H9 (cell line): ENCODE data around the gene SPECC1L. TPM values are rescaled to one million over a fixed set of nuclear protein-coding genes. Genes with fewer than 3 reads are reported as not detected.

Experiments used
- DNase-seq: peaks from one replicate; pipeline ENCODE4 v3.0.0-alpha.2; 2017
- H2AFZ ChIP-seq: one replicate; pipeline ENCODE4 v1.6.1; 2013; ENCODE audit warnings: mild to moderate bottlenecking, low read length, control low read depth, moderate library complexity
- H2AK5ac ChIP-seq: 2 replicates; pipeline ENCODE4 v1.6.1; 2013; ENCODE audit warnings: low read length, control low read depth, mixed read lengths; ENCODE audit not compliant: insufficient read length
- H2BK120ac ChIP-seq: one replicate; pipeline ENCODE4 v1.6.1; 2013; ENCODE audit warnings: low read depth, mild to moderate bottlenecking, low read length, control low read depth, inconsistent platforms; ENCODE audit not compliant: poor library complexity, severe bottlenecking
- H2BK12ac ChIP-seq: 2 replicates; pipeline ENCODE4 v1.6.1; 2013; ENCODE audit warnings: low read length, control low read depth, mixed read lengths, low read depth; ENCODE audit not compliant: insufficient read length
- H2BK15ac ChIP-seq: 2 replicates; pipeline ENCODE4 v1.6.1; 2013; ENCODE audit warnings: low read depth, low read length, control low read depth
- H2BK20ac ChIP-seq: one replicate; pipeline ENCODE4 v1.6.1; 2013; ENCODE audit warnings: low read depth, mild to moderate bottlenecking, low read length, control low read depth, inconsistent platforms; ENCODE audit not compliant: poor library complexity, severe bottlenecking
- H2BK5ac ChIP-seq: 2 replicates; pipeline ENCODE4 v1.6.1; 2013; ENCODE audit warnings: low read length, control low read depth, mixed read lengths; ENCODE audit not compliant: insufficient read length
- H3K14ac ChIP-seq: 2 replicates; pipeline ENCODE4 v1.6.1; 2013; ENCODE audit warnings: low read length, control low read depth; ENCODE audit not compliant: insufficient read depth
- H3K18ac ChIP-seq: 2 replicates; pipeline ENCODE4 v1.6.1; 2013; ENCODE audit warnings: low read depth, mild to moderate bottlenecking, mixed read lengths, low read length, control low read depth; ENCODE audit not compliant: insufficient read length
- H3K23ac ChIP-seq: 2 replicates; pipeline ENCODE4 v1.6.1; 2013; ENCODE audit warnings: low read length, control low read depth, mixed read lengths, low read depth; ENCODE audit not compliant: insufficient read length
- H3K23me2 ChIP-seq: 2 replicates; pipeline ENCODE4 v1.6.1; 2013; ENCODE audit warnings: low read depth, mild to moderate bottlenecking, mixed read lengths, low read length, control low read depth; ENCODE audit not compliant: insufficient read length, poor library complexity, severe bottlenecking
- H3K27ac ChIP-seq: 2 replicates; pipeline ENCODE4 v1.5.1; 2013; ENCODE audit warnings: low read length, control low read depth, mixed read lengths, low read depth; ENCODE audit not compliant: insufficient read length
- H3K27me3 ChIP-seq: 2 replicates; pipeline ENCODE4 v1.6.1; 2013; ENCODE audit warnings: low read length, control low read depth, inconsistent platforms; ENCODE audit not compliant: insufficient read depth
- H3K4ac ChIP-seq: 2 replicates; pipeline ENCODE4 v1.6.1; 2013; ENCODE audit warnings: low read depth, mild to moderate bottlenecking, control low read depth, inconsistent platforms, low read length, moderate library complexity
- H3K4me1 ChIP-seq: 2 replicates; pipeline ENCODE4 v1.6.1; 2013; ENCODE audit warnings: low read length, control low read depth, inconsistent platforms; ENCODE audit not compliant: insufficient read depth
- H3K4me2 ChIP-seq: 2 replicates; pipeline ENCODE4 v1.6.1; 2013; ENCODE audit warnings: low read length, control low read depth, mixed read lengths; ENCODE audit not compliant: insufficient read length, insufficient read depth
- H3K56ac ChIP-seq: 2 replicates; pipeline ENCODE4 v1.6.1; 2013; ENCODE audit warnings: low read depth, mild to moderate bottlenecking, mixed read lengths, low read length, control low read depth; ENCODE audit not compliant: insufficient read length
- H3K79me1 ChIP-seq: 2 replicates; pipeline ENCODE4 v1.6.1; 2013; ENCODE audit warnings: low read depth, mild to moderate bottlenecking, moderate library complexity, low read length, control low read depth, inconsistent platforms; ENCODE audit not compliant: insufficient read depth, poor library complexity, severe bottlenecking
- H3K79me2 ChIP-seq: 2 replicates; pipeline ENCODE4 v1.6.1; 2013; ENCODE audit warnings: low read length, control low read depth, inconsistent platforms; ENCODE audit not compliant: insufficient read depth
- H3K9ac ChIP-seq: 2 replicates; pipeline ENCODE4 v1.6.1; 2013; ENCODE audit warnings: low read length, control low read depth, mixed read lengths; ENCODE audit not compliant: insufficient read length; ENCODE audit errors: extremely low read depth
- H3K9me3 ChIP-seq: one replicate; pipeline ENCODE4 v1.6.1; 2013; ENCODE audit warnings: low read depth, low read length, inconsistent platforms; ENCODE audit not compliant: control insufficient read depth
- H3T11ph ChIP-seq: one replicate; pipeline ENCODE4 v1.6.1; 2013; ENCODE audit warnings: mild to moderate bottlenecking, low read length, control low read depth, inconsistent platforms
- H4K20me1 ChIP-seq: one replicate; pipeline ENCODE4 v1.6.1; 2013; ENCODE audit not compliant: control insufficient read depth, insufficient read length, insufficient read depth
- H4K5ac ChIP-seq: 2 replicates; pipeline ENCODE4 v1.6.1; 2013; ENCODE audit warnings: low read depth, mild to moderate bottlenecking, mixed read lengths, low read length, control low read depth; ENCODE audit not compliant: insufficient read length
- H4K8ac ChIP-seq: replicated peaks from 2 replicates; pipeline ENCODE4 v1.6.1; 2013; ENCODE audit warnings: low read length, control low read depth, mixed read lengths, low read depth; ENCODE audit not compliant: insufficient read length
- H4K91ac ChIP-seq: 2 replicates; pipeline ENCODE4 v1.6.1; 2013; ENCODE audit warnings: low read depth, mild to moderate bottlenecking, moderate library complexity, mixed read lengths, low read length, control low read depth; ENCODE audit not compliant: insufficient read length
- H3K27ac Mint-ChIP-seq, 3 experiments: 2 replicates in 2 of 3; 3 replicates in 1 of 3; pipeline ENCODE4 v1.8.0; 2020 to 2021; ENCODE audit warnings: mixed read lengths in 3 of 3, mild to moderate bottlenecking in 1 of 3, moderate library complexity in 1 of 3
- H3K27me3 Mint-ChIP-seq: 2 replicates; pipeline ENCODE4 v1.8.0; 2021; ENCODE audit warnings: low read depth, mild to moderate bottlenecking, moderate library complexity, mixed read lengths
- H3K36me3 Mint-ChIP-seq, 3 experiments: 2 replicates in 2 of 3; 3 replicates in 1 of 3; pipeline ENCODE4 v1.8.0; 2020 to 2021; ENCODE audit warnings: low read depth in 3 of 3, mixed read lengths in 3 of 3; ENCODE audit not compliant: insufficient read depth in 1 of 3
- H3K4me1 Mint-ChIP-seq, 2 experiments: 2 replicates each; pipeline ENCODE4 v1.8.0; 2020; ENCODE audit warnings: mixed read lengths in 2 of 2
- H3K4me3 Mint-ChIP-seq, 2 experiments: 2 replicates in 1 of 2; 3 replicates in 1 of 2; pipeline ENCODE4 v1.8.0; 2020 to 2021; ENCODE audit warnings: mild to moderate bottlenecking in 2 of 2, mixed read lengths in 2 of 2, moderate library complexity in 1 of 2
- H3K9me3 Mint-ChIP-seq, 2 experiments: 2 replicates in 1 of 2; 3 replicates in 1 of 2; pipeline ENCODE4 v1.8.0; 2020; ENCODE audit warnings: mild to moderate bottlenecking in 2 of 2, mixed read lengths in 2 of 2, moderate library complexity in 1 of 2
- WGBS: extraction: QIAGEN DNeasy Blood & Tissue Kit; methylation state at CpG from one replicate; pipeline ENCODE4 v1.1.7; 2013; ENCODE audit warnings: missing lambda C conversion rate, low lambda C conversion rate, mixed read lengths; ENCODE audit not compliant: insufficient read length; ENCODE audit errors: extremely low coverage; 5-methylcytosine and 5-hydroxymethylcytosine counted together
- total RNA-seq: library from RNA; stranded (reverse); gene quantifications from 2 replicates; pipeline ENCODE4 v1.2.1, GENCODE V29; 2021
- TF ChIP-seq, protein P1 (sequence below): fragments of 200-600 bp; sonication (generic); conservative IDR thresholded peaks from 3 replicates; pipeline ENCODE4 v1.8.0; 2021; ENCODE audit warnings: antibody characterized with exemption, mild to moderate bottlenecking

Gene SPECC1L
- total RNA-seq, 1 experiment from 2014 or later: 57.1 TPM

DNA sequence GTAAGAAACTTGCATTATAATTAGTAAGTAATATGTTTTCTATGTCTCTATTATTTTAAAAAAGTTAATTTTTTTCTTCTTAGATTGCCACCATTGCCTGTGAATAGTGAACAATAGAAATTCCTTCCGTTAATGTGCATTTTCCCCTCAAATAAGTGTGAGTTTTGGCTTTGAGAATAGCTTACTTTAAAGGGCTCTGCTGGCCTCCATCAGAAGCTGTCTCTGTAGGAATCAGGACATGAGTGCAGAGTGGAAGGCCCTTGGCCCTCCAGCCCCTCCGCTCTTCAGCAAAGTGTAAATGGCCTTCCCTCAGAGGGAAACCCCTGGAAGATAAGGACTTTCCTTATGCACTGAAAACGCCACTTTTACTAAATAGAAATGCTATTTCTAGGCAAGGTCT, 132.7 kb downstream of the SPECC1L start:
- H4K8ac ChIP-seq: no peak overlapping the region
- no peak for DNase-seq
- H3K4me2 ChIP-seq: no peak overlapping the region

More for the DNA sequence above, 132.7 kb downstream of the SPECC1L start:
- no peaks in the 10 kb centered on the region for H3K79me1 ChIP-seq
- Mint-ChIP-seq H3K27me3 (no peaks in the 10 kb centered on the region), H3K9me3 (no peaks in the 10 kb centered on the region), H3K4me1 (peaks cover 15 to 17% of the 10 kb centered on the region in 2 experiments), H3K27ac (peak overlapping the region in 1 of 3 experiments; percentile 34; a peak in 1 of 7 replicates), H3K4me3 (no peak overlapping the region), H3K36me3 (peaks cover 20 to 41% (median 22%) of the 10 kb centered on the region in 3 experiments)
- H2BK5ac ChIP-seq: no peak overlapping the region
- H4K91ac ChIP-seq: no peak overlapping the region
- H3K9ac ChIP-seq: no peak overlapping the region
- H3K27ac ChIP-seq: no peak overlapping the region
- no peak overlapping the region for H3K18ac ChIP-seq
- H3K27me3 ChIP-seq: no peaks in the 10 kb centered on the region
- H3K4ac ChIP-seq: no peak overlapping the region
- H2AFZ ChIP-seq: no peak overlapping the region
- H2BK20ac ChIP-seq: no peak overlapping the region
- H2AK5ac ChIP-seq: no peak overlapping the region
- no peaks in the 10 kb centered on the region for H4K20me1 ChIP-seq
- H2BK15ac ChIP-seq: no peak overlapping the region
- no peaks in the 10 kb centered on the region for H3K4me1 ChIP-seq
- no peaks in the 10 kb centered on the region for H3K9me3 ChIP-seq
- no peak overlapping the region for H3T11ph ChIP-seq
- no peaks in the 10 kb centered on the region for H3K23me2 ChIP-seq
- WGBS: no CpG with 5 or more reads among the region's 3 CpGs
- no peak overlapping the region for H2BK12ac ChIP-seq
- H2BK120ac ChIP-seq: no peak overlapping the region
- no peak overlapping the region for H3K56ac ChIP-seq
- no peaks in the 10 kb centered on the region for H3K79me2 ChIP-seq
- no peak overlapping the region for H3K23ac ChIP-seq
- no peak overlapping the region for H3K14ac ChIP-seq
- TF ChIP-seq, protein P1, sequence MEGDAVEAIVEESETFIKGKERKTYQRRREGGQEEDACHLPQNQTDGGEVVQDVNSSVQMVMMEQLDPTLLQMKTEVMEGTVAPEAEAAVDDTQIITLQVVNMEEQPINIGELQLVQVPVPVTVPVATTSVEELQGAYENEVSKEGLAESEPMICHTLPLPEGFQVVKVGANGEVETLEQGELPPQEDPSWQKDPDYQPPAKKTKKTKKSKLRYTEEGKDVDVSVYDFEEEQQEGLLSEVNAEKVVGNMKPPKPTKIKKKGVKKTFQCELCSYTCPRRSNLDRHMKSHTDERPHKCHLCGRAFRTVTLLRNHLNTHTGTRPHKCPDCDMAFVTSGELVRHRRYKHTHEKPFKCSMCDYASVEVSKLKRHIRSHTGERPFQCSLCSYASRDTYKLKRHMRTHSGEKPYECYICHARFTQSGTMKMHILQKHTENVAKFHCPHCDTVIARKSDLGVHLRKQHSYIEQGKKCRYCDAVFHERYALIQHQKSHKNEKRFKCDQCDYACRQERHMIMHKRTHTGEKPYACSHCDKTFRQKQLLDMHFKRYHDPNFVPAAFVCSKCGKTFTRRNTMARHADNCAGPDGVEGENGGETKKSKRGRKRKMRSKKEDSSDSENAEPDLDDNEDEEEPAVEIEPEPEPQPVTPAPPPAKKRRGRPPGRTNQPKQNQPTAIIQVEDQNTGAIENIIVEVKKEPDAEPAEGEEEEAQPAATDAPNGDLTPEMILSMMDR: no peak
- H4K5ac ChIP-seq: no peak overlapping the region
